Activated CD4-positive, alpha-beta T cell treated with anti-CD3 and anti-CD28 coated beads for 4 hours (primary cell): ENCODE measurements around the gene CDK5RAP1.
"Not testable (repeated sequence)": the region's sequence is repeated elsewhere in the genome, so short reads cannot be mapped to it uniquely, and the experiment has no call there.

Experiments used
- DNase-seq, 2 donors: peaks; one replicate each; pipeline ENCODE4 v3.0.0-alpha.2; 2020

Gene CDK5RAP1

DNA sequence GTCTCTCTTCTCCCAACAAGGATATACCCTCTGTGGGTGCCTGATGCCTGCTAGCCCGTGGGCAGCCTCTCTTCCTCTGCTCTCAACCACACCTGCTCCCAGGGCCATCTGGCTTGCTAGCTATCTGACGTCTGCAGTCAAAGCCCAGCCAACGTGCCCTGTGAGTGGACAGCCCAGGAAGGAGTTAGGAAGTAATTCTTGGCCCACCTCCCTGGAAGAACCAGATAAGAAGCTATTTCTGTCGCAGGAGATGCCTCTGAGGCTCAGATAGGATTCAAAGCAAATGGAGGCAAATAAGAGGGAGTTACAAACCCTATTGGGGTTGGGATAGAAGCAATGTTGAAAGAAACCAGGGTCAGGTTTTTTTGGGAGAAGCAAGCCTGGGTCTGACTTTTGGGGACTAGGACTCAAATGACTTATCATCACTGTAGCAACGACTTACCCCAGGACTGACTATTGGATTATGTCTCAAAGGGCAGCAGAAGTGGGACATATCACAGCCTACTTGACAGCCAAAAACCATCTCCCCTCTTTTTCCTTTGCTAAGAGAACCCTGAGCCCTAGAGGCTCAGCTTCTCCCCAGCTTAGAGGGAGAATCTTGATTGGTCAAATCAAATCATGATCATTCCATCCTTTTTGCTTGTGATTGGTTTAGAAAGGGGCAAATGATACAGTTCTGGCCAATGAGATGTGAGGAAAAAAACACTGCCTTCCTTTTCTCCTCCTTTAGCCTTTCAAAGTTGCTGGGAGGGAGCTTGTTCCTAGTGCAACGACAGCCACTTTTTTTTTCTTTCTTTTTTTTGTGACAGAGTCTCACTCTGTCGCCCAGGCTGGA is 18.0 kb upstream of the CDK5RAP1 start:
- no peak for DNase-seq

- DNase-seq: no peak
Measured at GRCh38 chr20:33418033-33418432, 16.7 kb upstream of the CDK5RAP1 start.

DNA sequence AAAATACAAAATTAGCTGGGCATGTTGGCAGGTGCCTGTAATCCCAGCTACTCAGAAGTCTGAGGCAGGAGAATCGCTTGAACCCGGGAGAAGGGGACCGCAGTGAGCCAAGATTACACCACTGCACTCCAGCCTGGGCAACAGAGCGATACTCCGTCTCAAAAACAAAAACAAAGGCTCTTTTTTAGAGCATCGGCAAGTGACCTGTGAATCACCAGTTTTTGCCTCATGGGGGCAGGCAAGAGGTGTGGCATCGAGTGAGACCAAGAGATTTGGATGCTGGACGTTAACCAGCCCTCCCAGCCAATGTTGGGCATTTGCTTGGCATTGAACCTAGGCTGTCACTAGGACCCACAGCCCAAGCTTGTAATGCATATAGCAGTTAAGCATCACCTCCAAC is 14.6 kb upstream of the CDK5RAP1 start:
- no peak for DNase-seq

DNA sequence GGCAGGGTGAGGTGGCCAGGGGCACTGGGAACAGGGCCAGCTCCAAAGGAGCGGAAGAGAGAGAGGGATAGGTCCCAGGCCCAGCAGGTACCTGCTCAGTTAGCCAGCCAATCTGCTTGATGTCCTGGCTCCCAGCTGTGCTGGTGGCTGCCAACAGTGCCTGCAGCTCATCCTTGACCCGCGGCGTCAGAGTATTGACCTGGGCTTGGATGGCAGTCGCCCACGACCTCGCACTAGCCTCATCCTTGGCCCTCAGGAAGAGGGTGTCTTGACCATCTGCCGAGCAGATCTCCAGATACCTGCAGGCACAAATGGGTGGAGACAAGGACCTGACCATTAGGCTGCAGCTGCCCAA is 11.1 kb upstream of the CDK5RAP1 start:
- no peak for DNase-seq

DNA sequence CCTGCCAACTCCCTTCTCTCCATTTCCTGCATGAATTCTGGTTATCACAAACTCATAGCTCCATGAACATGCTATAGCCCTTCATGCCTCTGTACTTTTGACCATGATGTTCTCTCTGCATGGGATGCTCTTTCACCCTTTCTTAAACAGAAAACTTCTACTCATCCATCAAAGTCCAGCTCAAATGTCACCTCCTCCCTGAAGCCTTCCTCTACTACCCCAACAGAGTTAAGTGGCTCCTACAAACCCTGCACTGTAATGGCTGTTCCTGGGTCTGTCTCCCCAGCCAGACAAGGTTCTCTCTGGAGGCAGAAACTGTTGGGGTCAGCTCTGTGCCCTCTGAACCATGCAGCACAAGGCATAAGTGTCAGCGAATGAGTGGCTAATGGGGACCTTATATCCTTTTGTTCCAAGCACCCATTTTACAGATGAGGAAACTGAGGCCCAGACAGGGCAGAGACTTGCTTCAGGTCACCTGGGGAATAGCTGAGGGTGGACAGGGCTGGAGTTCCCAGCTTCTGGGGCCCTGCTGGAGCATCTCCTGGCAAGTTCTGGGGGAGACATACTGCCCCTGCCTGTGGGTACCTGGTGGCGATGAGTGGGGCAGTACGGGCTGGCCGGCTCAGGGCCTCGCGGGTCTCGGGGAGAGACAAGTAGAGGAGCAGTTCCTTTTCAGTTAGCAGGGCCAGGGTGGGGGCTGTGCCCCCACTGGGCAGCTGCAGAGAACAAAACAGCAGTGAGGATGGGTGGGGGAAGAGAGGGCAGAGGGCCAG is 10.6 kb upstream of the CDK5RAP1 start:
- no peak for DNase-seq

- no peak for DNase-seq
Measured at GRCh38 chr20:33411242-33411641, 9.9 kb upstream of the CDK5RAP1 start.

GRCh38 chr20:33410081-33410742 is 8.9 kb upstream of the CDK5RAP1 start:
- DNase-seq: no peak

DNA sequence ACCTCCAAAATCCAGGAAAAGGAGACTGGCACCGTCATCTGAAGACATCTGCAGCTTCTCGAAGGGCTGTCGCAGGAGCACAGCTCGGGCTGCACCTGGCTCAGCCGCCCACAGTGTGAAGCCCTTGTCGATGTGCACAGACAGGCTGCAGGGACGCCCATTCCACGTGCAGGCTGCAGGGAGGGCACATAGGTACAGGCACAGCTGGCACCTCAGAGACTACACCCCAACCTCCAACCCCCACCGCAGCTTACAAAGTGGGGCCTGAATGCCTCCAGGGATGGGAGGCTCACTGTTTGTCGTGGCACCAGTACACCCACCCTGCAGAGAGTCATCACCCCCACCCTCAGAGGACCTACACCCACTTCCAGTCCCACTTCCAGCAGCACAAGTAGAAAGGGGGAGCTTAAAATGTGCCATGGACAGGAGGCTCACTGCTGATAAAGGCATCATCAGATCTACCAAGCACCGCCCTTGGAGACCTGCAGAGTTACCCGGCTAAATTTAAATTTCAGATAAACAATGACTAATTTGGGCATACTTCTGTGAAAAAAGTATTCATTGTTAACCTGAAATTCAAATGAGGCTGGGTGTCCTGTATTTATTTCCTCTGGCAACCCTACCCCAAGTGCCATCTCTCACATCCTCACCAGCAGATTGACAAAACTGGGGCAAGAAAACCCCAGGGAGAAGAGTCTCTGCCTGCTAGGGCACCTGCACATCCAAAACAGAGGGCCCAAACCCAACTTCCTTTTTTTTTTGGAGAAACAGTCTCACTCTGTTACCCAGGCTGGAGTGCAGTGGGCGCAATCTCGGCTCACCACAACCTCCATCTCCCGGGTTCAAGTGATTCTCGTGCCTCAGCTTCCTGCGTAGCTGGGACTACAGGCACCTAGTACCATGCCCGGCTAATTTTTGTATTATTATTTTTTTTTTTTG is 7.7 kb upstream of the CDK5RAP1 start:
- no peak for DNase-seq

DNA sequence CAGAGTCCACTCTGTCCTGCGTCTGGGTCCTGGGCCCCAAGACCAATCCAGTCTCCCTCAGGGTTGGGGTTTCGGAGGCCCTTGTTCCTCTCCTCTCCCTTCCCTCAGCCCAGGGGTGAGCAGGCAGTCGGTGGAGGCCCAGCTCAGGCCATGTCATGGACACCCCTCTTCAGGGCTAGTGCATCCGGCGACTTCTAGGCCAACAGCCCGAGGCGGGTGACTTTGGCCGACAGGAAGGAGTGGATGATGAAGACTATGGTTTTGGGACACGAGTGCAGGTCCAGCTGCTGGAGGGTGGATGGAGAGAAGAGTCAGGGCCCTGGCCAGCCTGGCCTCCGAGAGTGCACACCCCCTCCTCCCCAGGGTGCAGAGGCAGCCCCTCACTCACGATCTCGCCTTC is 7.0 kb upstream of the CDK5RAP1 start:
- no peak for DNase-seq

DNA sequence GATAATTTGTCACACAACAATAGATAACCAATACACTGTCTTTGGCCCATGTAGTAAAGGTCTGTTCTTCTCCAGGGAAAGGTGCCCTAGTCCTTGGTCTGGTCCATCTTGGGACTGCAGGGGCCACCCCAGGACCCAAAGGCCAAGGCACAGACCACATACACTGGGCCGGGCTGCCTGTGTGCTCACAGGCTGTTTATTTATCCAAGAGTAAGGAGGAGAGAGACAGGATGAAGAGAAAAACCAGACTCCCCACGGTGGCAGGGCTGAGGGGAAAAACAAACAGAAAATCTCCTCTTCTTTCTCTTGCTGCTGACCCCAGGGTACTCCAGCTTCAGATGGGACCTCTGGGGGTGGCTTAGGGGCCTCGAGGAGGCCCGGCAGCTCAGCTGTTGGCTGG is 6.5 kb upstream of the CDK5RAP1 start:
- DNase-seq: no peak

DNA sequence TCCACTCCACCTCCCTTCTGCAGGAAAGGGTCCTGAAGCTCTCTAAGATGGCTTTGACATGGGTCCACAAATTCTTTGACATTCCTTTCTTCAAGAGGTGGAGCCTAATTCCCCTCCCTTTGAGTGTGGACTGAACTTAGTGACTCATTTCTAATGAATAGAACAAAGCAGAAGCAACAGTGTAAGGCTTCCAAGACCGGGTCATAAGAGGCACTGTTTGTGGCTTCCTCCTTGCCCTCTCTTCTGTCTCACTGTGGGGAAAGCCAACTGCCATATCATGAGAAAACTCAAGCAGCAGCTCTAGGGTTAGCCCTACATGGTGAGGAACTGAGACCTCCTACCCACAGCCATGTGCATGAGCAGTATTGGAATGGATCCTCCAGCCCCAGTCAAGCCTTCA is 5.9 kb upstream of the CDK5RAP1 start:
- DNase-seq: no peak

DNA sequence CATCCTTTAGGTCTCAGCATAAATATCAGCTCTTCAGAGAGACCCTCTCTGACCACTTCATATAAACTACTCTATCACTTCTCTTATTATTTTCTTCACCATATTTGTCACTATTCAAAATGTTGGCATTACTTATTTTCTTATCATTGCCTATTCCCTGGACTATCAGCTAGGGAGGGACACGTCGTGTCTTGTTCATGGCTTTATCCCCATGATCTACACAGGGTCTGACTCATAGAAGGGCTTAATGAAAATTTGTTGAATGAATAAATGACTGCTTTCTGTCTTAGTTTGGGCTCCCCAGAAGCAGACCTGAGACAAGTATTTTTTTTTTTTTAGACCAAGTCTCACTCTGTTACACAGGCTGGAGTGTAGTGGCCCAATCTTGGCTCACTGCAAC is 3.0 kb upstream of the CDK5RAP1 start:
- no peak for DNase-seq

GRCh38 chr20:33401921-33402369 is 626 bp upstream of the CDK5RAP1 start:
- DNase-seq: no peak

- DNase-seq: no peak
Measured at GRCh38 chr20:33400812-33401183, 521 bp downstream of the CDK5RAP1 start.

DNA sequence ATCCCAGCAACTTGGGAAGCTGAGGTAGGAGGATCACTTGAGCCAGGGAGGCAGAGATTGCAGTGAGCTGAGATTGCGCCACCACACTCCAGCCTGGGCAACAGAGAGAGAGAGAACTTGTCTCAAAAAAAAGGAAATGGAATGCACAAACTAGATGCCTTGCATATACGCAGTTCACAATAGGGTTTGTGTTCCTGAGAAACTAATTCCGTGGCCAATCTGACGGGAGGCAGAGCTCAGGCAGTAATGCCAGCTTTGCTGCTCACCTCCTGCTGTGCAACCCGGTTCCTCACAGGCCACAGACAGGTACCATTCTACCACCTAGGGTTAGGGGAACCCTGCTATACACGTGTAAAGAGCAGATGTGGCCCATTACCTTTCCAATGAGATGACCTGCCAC is 1.4 kb downstream of the CDK5RAP1 start:
- DNase-seq: no peak

GRCh38 chr20:33394718-33395117 is 6.6 kb downstream of the CDK5RAP1 start:
- DNase-seq: no peak

- DNase-seq: no peak
Measured at GRCh38 chr20:33393609-33394008, 7.7 kb downstream of the CDK5RAP1 start.

DNA sequence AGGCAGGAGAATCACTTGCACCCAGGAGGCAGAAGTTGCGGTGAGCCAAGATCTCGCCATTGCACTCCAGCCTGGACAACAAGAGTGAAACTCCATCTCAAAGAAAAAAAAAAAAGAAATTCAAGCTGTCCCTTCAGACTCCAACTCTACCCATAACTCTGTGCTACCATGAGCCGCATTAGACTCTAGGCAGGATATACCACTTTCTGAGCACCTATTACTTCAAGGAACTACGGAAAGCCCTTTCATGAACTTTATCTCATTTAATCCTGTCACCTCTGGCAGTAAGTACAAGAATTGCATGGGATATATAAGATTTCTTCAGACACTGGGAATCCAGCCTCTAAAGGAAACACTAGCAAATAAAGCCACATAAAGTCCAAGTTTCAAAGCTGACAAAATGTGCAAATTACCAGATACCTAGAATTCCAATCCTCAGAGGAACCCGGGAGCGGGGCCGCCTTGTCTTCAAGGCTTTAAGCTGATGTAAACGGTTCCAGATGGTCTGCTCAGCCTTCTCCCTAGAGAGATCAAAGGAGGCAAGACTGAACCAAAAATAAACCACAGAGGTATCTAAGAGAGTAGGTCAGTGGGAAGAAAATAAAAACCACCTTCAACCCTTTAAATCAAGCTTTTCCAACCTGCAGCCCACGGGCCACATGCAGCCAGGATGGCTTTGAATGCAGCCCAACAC is 9.4 kb downstream of the CDK5RAP1 start:
- no peak for DNase-seq

DNA sequence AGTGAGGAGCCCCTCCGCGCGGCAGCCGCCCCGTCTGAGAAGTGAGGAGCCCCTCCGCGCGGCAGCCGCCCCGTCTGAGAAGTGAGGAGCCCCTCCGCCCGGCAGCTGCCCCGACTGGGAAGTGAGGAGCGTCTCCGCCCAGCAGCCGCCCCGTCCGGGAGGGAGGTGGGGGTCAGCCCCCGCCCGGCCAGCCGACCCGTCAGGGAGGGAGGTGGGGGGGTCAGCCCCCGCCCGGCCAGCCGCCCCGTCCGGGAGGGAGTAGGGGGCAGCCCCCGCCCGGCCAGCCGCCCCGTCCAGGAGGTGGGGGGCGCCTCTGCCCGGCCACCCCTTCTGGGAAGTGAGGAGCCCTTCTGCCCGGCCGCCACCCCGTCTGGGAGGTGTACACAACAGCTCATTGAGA is 12.0 kb downstream of the CDK5RAP1 start:
- not testable (repeated sequence) for DNase-seq

DNA sequence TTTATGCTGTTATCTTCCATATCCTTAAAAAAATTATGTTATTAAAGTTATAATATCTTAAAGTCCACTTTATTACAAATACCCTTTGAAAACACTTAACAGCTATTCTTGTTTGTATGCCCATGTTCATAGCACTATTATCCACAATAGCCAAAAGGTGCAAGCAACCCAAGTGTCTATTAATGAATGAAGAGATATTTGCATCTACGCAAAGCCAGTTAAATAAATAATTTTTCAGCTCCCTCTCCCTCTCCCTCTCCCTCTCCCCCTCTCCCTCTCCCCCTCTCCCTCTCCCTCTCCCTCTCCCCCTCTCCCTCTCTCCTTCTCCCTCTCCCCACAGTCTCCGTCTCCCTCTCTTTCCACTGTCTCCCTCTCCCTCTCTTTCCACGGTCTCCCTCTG is 13.1 kb downstream of the CDK5RAP1 start:
- DNase-seq: no peak

GRCh38 chr20:33387177-33387576 is 14.1 kb downstream of the CDK5RAP1 start:
- no peak for DNase-seq

- no peak for DNase-seq
Measured at GRCh38 chr20:33386673-33387072, 14.6 kb downstream of the CDK5RAP1 start.
